Measurements from ENCODE around the gene DDIT3.
"Not testable (repeated sequence)": the region's sequence is repeated elsewhere in the genome, so short reads cannot be mapped to it uniquely, and the experiment has no call there.

The DDIT3 gene

DNA sequence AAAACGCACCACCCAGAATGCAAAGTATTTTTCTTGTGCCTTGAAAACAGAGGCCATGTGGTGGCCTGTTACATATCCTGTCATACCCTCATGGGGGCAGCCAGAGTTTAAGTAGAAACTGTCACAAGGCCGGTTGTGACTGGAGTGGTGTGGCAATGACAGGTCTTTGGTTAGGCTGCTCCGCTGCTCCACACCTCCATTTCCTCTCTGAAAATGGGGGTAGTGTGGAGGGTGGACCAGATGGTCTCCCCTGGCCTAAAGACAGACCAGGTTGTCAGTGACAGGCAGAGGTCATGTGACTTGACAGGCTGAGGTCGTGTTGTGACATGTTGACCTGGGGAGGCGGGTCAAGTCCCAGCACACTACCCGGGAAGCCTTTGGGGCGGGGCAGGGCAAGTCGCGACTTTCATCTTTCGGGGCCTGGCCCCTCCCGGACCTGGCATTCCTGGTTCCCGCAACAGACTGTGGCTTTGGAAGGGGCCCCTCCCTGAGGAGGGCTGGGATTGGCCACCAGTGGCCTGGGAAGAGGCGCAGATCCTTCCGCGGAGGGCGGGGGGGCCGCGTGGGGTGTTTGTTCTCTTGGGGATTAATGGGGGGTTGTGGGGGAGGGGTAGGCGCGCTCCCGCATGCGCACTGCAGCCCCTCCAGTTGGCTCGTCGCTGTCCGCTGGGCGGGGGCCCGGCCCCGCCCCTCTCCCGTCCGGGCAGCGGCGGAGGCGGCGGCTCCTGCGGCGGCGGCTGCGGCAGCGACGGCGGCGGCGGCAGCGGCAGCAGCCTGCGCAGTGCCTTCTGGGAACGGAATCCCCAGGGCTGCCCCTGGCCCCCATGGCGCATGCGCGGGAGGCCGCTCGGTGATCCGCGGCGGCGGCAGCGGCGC, 1.9 kb upstream of the DDIT3 start, which contains the start of gene MBD6:
Gene MBD6, plus strand, starts transcription at position 814 of the 876 bp plus-strand sequence. CDS start 1,480 bp downstream, outside the sequence.
- no peak for TF ChIP-seq CTCF (IDR thresholded peaks at IDR 0.05; ENCODE audit: insufficient read depth, low read depth, low read length, missing control alignments)
- DNase-seq (ENCODE audit: low read depth), result peak; percentile 91
- H3K4me3 ChIP-seq (ENCODE audit: low read length), result peak within 1 kb of the TSS; percentile 92

- TF ChIP-seq CTCF (IDR thresholded peaks at IDR 0.05; ENCODE audit: insufficient read depth, low read depth, low read length, missing control alignments), result peak; percentile 2
- peak; percentile 60 for DNase-seq (ENCODE audit: low read depth)
- H3K4me3 ChIP-seq (ENCODE audit: low read length), result no peak overlapping the region
Observed at GRCh38 chr12:57521525-57522010, 1.3 kb upstream of the DDIT3 start.

DNA sequence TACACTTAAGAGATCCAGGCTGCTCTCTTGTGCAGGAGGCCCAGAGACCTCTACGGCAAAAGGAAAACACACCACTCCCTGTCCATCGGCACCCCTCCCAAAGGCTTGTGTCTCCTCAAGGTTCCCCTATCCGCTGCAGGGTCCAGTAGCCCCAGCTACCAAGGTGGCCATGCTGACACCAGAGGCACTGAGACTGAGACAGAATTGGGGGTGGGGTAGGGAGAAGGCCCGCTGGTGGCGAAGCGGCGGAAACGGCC, 590 bp downstream of the DDIT3 start:
- DNase-seq (ENCODE audit: low read depth), result peak; percentile 24
- no peak for TF ChIP-seq CTCF (IDR thresholded peaks at IDR 0.05; ENCODE audit: insufficient read depth, low read depth, low read length, missing control alignments)
- H3K4me3 ChIP-seq (ENCODE audit: low read length), result peak overlapping the region; percentile 98

DNA sequence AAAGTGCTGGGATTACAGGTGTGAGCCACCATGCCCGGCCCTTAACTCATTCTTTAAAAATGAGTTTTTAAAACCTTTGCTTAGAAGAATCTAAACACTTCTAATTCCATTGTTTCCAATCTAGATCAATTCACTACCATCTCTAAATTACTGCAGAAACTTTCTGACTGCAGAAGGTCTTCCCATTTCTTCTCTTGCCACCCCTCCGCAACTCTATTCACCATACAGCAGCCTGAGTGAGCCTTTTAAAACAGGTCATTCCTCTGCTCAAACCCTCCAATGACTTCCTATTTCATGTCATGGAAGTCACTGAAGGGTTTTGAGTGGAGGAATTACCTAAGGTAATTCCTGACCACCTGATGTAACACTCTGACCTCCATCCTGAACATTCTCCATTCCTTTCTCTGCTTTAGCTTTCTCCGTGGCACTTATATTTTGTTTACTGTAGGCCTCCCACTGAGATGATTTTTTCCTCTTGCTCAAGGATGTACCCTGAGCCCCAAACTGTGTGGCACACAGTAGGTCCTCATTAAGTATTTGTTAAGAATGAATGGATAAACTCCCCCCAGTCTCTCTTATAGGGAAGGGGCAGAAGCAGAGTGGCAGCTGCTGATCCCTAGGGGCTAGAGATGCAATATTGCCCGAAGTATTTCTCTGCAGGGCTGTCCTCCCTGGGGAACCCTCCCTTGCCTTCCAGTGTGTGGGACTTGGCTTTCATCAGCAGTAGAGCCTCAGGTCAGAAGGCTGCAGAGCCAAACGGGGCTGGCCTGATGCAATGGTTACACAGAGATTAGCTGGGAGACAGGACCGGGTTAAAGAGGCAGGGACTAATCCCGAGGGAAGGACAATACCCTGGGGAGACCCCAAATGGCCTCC, 1.2 kb downstream of the DDIT3 start:
- peak overlapping the region; percentile 98 for H3K4me3 ChIP-seq (ENCODE audit: low read length)
- peak; percentile 39 for DNase-seq (ENCODE audit: low read depth)
- TF ChIP-seq CTCF (IDR thresholded peaks at IDR 0.05; ENCODE audit: insufficient read depth, low read depth, low read length, missing control alignments), result no peak

DNA sequence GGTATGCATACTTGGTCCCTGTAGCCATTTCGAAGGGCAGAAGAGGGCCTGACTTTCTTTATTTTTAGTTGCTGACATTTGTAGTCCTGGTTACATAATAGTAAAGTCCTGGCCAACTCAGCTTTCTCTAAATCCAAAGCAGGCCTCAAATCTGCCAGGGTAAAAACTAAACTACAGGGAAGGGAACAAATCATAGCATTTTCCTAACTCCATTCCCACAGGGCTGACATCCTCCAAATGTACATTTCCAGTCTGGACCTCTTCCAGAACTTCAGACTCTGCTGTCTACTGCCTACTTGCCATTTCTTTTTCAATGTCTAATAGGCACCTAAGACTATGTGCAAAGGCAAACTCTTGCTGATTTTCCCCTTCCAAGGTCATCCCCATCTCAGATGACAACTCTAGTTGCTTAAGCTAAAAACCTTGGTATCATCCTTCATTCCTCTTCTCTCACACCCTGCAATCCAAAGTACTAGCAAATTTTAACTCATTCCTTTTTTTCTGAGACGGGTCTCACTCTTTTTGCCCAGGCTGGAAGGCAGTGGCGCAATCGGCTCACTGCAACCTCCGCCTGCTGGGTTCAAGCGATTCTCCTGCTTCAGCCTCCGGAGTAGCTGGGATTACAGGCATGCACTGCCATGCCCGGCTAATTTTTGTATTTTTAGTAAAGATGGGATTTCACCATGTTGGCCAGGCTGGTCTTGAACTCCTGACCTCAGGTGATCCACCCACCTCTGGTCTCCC, 2.0 kb downstream of the DDIT3 start:
- no peak for DNase-seq (ENCODE audit: low read depth)
- peak overlapping the region; percentile 98 for H3K4me3 ChIP-seq (ENCODE audit: low read length)

GRCh38 chr12:57517718-57518117, 2.6 kb downstream of the DDIT3 start:
- not testable (repeated sequence) for H3K4me3 ChIP-seq (ENCODE audit: low read length); DNase-seq (ENCODE audit: low read depth)

More for the DNA sequence above, 2.0 kb downstream of the DDIT3 start:
- TF ChIP-seq CTCF (IDR thresholded peaks at IDR 0.05; ENCODE audit: insufficient read depth, low read depth, low read length, missing control alignments), result no peak
